Measurements from ENCODE around the gene AFM. TPM values are rescaled to one million over a fixed set of nuclear protein-coding genes. Genes with fewer than 3 reads are reported as not detected.

Gene AFM, protein sequence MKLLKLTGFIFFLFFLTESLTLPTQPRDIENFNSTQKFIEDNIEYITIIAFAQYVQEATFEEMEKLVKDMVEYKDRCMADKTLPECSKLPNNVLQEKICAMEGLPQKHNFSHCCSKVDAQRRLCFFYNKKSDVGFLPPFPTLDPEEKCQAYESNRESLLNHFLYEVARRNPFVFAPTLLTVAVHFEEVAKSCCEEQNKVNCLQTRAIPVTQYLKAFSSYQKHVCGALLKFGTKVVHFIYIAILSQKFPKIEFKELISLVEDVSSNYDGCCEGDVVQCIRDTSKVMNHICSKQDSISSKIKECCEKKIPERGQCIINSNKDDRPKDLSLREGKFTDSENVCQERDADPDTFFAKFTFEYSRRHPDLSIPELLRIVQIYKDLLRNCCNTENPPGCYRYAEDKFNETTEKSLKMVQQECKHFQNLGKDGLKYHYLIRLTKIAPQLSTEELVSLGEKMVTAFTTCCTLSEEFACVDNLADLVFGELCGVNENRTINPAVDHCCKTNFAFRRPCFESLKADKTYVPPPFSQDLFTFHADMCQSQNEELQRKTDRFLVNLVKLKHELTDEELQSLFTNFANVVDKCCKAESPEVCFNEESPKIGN
- total RNA-seq: not detected
- 0.02 TPM for polyA plus RNA-seq
- long read RNA-seq, donor 1: 0 reads
- long read RNA-seq, donor 2: 0 reads
- long read RNA-seq, donor 3: 0 reads
- long read RNA-seq, donor 4: 0 reads
- long read RNA-seq, donor 5: 0 reads
- long read RNA-seq, donor 6: 0 reads
- long read RNA-seq, donor 7: 0 reads
- long read RNA-seq, donor 8: 0 reads
- long read RNA-seq, donor 9: 0 reads
- long read RNA-seq, donor 10: 0 reads

GRCh38 chr4:73481358-73481757, at the start of gene AFM:
Gene AFM, plus strand, starts transcription at chr4:73481745. Its CDS starts 31 bp downstream, at chr4:73481776.
- Histone ChIP-seq H3K36me3 (ENCODE audit: control insufficient read depth in 2 of 2, insufficient read depth in 2 of 2, low read length in 1 of 2) (no peaks in the 10 kb centered on the region), H3K27ac (ENCODE audit: low read depth in 1 of 2, low read length in 1 of 2) (no peak within 1 kb of the TSS), H3K9me3 (ENCODE audit: control insufficient read depth in 2 of 2, insufficient read depth in 1 of 2, low read length in 1 of 2) (no peaks in the 10 kb centered on the region), H3K4me1 (ENCODE audit: control insufficient read depth in 2 of 2, insufficient read depth in 2 of 2, low read length in 2 of 2) (no peaks in the 10 kb centered on the region), H3K27me3 (ENCODE audit: control insufficient read depth in 2 of 2, insufficient read depth in 1 of 2, low read length in 1 of 2) (no peaks in the 10 kb centered on the region), H3K4me3 (ENCODE audit: low read length in 2 of 2) (no peak within 1 kb of the TSS)
- no peak for DNase-seq (ENCODE audit: low read depth in 6 of 9, low spot score in 9 of 9)
- WGBS: 50% methylated on average over 2 of the region's 2 CpGs

DNA sequence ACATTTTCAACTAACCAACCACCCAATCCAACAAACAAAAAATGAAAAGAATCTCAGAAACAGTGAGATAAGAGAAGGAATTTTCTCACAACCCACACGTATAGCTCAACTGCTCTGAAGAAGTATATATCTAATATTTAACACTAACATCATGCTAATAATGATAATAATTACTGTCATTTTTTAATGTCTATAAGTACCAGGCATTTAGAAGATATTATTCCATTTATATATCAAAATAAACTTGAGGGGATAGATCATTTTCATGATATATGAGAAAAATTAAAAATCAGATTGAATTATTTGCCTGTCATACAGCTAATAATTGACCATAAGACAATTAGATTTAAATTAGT, 49.8 kb upstream of the AFM start:
- H3K36me3 ChIP-seq (ENCODE audit: control insufficient read depth in 2 of 2, insufficient read depth in 2 of 2, low read length in 1 of 2): no peaks in the 10 kb centered on the region
- H3K9me3 ChIP-seq (ENCODE audit: control insufficient read depth in 2 of 2, insufficient read depth in 1 of 2, low read length in 1 of 2): no peaks in the 10 kb centered on the region
- no peak overlapping the region for H3K4me3 ChIP-seq (ENCODE audit: low read length in 2 of 2)
- WGBS: 99% methylated on average over 1 of the region's 1 CpG
- H3K4me1 ChIP-seq (ENCODE audit: control insufficient read depth in 2 of 2, insufficient read depth in 2 of 2, low read length in 2 of 2): no peaks in the 10 kb centered on the region
- H3K27me3 ChIP-seq (ENCODE audit: control insufficient read depth in 2 of 2, insufficient read depth in 1 of 2, low read length in 1 of 2): peaks cover 0 to 2% of the 10 kb centered on the region in 2 donors
- H3K27ac ChIP-seq (ENCODE audit: low read depth in 1 of 2, low read length in 1 of 2): no peak overlapping the region
- DNase-seq (ENCODE audit: low read depth in 6 of 9, low spot score in 9 of 9): no peak

- 94% methylated on average over 5 of the region's 5 CpGs for WGBS
- Histone ChIP-seq H3K36me3 (ENCODE audit: control insufficient read depth in 2 of 2, insufficient read depth in 2 of 2, low read length in 1 of 2) (no peaks in the 10 kb centered on the region), H3K9me3 (ENCODE audit: control insufficient read depth in 2 of 2, insufficient read depth in 1 of 2, low read length in 1 of 2) (no peaks in the 10 kb centered on the region), H3K4me1 (ENCODE audit: control insufficient read depth in 2 of 2, insufficient read depth in 2 of 2, low read length in 2 of 2) (no peaks in the 10 kb centered on the region), H3K27me3 (ENCODE audit: control insufficient read depth in 2 of 2, insufficient read depth in 1 of 2, low read length in 1 of 2) (peaks cover 0 to 2% of the 10 kb centered on the region in 2 donors), H3K27ac (ENCODE audit: low read depth in 1 of 2, low read length in 1 of 2) (no peak overlapping the region), H3K4me3 (ENCODE audit: low read length in 2 of 2) (no peak overlapping the region)
- no peak for DNase-seq (ENCODE audit: low read depth in 6 of 9, low spot score in 9 of 9)
Measured at GRCh38 chr4:73432169-73433000, 49.2 kb upstream of the AFM start.

DNA sequence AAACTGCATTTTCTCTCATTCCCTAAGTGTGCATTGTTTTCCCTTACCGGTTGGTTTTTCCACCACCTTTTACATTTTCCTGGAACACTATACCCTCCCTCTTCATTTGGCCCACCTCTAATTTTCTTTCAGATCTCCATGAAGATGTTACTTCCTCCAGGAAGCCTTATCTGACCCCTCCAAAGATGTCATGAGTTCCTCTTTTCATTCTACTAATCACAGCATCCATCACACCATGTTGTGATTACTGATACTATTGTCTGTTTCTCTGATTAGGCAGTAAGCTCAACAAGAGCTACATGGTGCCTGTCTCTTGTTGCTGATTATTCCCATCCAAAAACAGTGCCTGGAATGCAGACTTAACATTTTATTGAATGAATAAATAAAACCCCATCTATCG, 48.4 kb upstream of the AFM start:
- H3K4me3 ChIP-seq (ENCODE audit: low read length in 2 of 2): no peak overlapping the region
- no peak for DNase-seq (ENCODE audit: low read depth in 6 of 9, low spot score in 9 of 9)
- H3K27ac ChIP-seq (ENCODE audit: low read depth in 1 of 2, low read length in 1 of 2): no peak overlapping the region
- H3K4me1 ChIP-seq (ENCODE audit: control insufficient read depth in 2 of 2, insufficient read depth in 2 of 2, low read length in 2 of 2): no peaks in the 10 kb centered on the region
- H3K36me3 ChIP-seq (ENCODE audit: control insufficient read depth in 2 of 2, insufficient read depth in 2 of 2, low read length in 1 of 2): no peaks in the 10 kb centered on the region
- WGBS: 72% methylated on average over 2 of the region's 2 CpGs
- H3K9me3 ChIP-seq (ENCODE audit: control insufficient read depth in 2 of 2, insufficient read depth in 1 of 2, low read length in 1 of 2): no peaks in the 10 kb centered on the region
- H3K27me3 ChIP-seq (ENCODE audit: control insufficient read depth in 2 of 2, insufficient read depth in 1 of 2, low read length in 1 of 2): peaks cover 0 to 2% of the 10 kb centered on the region in 2 donors

GRCh38 chr4:73434311-73434710, 47.2 kb upstream of the AFM start:
- Histone ChIP-seq H3K27me3 (ENCODE audit: control insufficient read depth in 2 of 2, insufficient read depth in 1 of 2, low read length in 1 of 2) (no peaks in the 10 kb centered on the region), H3K9me3 (ENCODE audit: control insufficient read depth in 2 of 2, insufficient read depth in 1 of 2, low read length in 1 of 2) (no peaks in the 10 kb centered on the region), H3K27ac (ENCODE audit: low read depth in 1 of 2, low read length in 1 of 2) (no peak overlapping the region), H3K4me3 (ENCODE audit: low read length in 2 of 2) (no peak overlapping the region), H3K36me3 (ENCODE audit: control insufficient read depth in 2 of 2, insufficient read depth in 2 of 2, low read length in 1 of 2) (no peaks in the 10 kb centered on the region), H3K4me1 (ENCODE audit: control insufficient read depth in 2 of 2, insufficient read depth in 2 of 2, low read length in 2 of 2) (no peaks in the 10 kb centered on the region)
- peak in 1 of 9 donors; percentile 4 for DNase-seq (ENCODE audit: low read depth in 6 of 9, low spot score in 9 of 9)
- WGBS: 61% methylated on average over 3 of the region's 3 CpGs

- no peak within 1 kb of the TSS for H3K4me3 ChIP-seq (ENCODE audit: low read length in 2 of 2)
- 96% methylated on average over 1 of the region's 1 CpG for WGBS
- no peak within 1 kb of the TSS for H3K27ac ChIP-seq (ENCODE audit: low read depth in 1 of 2, low read length in 1 of 2)
- no peaks in the 10 kb centered on the region for H3K36me3 ChIP-seq (ENCODE audit: control insufficient read depth in 2 of 2, insufficient read depth in 2 of 2, low read length in 1 of 2)
- no peaks in the 10 kb centered on the region for H3K4me1 ChIP-seq (ENCODE audit: control insufficient read depth in 2 of 2, insufficient read depth in 2 of 2, low read length in 2 of 2)
- DNase-seq (ENCODE audit: low read depth in 6 of 9, low spot score in 9 of 9): no peak
- no peaks in the 10 kb centered on the region for H3K27me3 ChIP-seq (ENCODE audit: control insufficient read depth in 2 of 2, insufficient read depth in 1 of 2, low read length in 1 of 2)
- H3K9me3 ChIP-seq (ENCODE audit: control insufficient read depth in 2 of 2, insufficient read depth in 1 of 2, low read length in 1 of 2): no peaks in the 10 kb centered on the region
Measured at GRCh38 chr4:73435984-73436383, 45.6 kb upstream of the AFM start, which contains the start of gene AFP. Gene AFP, plus strand, starts transcription at chr4:73436221. Its CDS starts 42 bp downstream, at chr4:73436263.

DNA sequence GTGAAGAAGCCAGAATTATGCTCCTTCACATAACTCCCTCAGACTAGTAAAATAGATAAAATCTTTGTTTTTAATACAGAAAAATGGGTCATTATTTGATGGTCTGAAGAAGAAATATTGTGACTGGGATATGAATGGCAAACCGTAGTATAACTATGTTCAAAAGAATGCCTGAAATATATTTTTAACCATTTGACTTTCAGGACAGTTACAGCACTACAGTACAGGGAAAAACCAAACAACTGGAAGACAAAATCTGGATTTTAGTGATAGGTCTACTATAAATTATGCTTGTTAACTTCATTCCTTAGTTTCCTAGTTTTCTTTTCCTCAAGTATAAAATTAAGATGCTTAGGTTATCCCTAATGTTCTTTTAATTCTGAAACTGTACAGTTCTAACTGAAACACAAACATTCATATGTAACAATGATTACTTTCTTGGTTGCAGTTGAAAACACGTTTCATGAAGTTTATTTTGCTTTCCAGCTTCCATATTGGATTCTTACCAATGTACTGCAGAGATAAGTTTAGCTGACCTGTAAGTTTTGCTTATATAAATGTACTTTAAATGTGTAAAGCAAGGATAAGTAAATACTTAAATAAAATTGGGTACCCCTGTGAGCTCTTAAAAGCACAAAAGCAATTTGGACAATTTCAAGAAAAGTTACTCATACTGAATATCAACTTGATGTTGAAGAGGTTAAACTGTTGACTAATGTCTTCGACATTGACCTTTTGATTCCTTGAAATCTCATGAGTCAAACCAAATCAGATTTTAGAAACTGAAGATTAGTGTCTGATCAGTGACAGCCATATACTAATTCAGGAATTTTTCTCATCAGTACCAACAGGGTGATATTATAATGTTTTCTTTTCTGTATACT, 44.6 kb upstream of the AFM start:
- DNase-seq (ENCODE audit: low read depth in 6 of 9, low spot score in 9 of 9): no peak
- Histone ChIP-seq H3K9me3 (ENCODE audit: control insufficient read depth in 2 of 2, insufficient read depth in 1 of 2, low read length in 1 of 2) (no peaks in the 10 kb centered on the region), H3K4me1 (ENCODE audit: control insufficient read depth in 2 of 2, insufficient read depth in 2 of 2, low read length in 2 of 2) (no peaks in the 10 kb centered on the region), H3K36me3 (ENCODE audit: control insufficient read depth in 2 of 2, insufficient read depth in 2 of 2, low read length in 1 of 2) (no peaks in the 10 kb centered on the region), H3K4me3 (ENCODE audit: low read length in 2 of 2) (no peak overlapping the region), H3K27ac (ENCODE audit: low read depth in 1 of 2, low read length in 1 of 2) (no peak overlapping the region), H3K27me3 (ENCODE audit: control insufficient read depth in 2 of 2, insufficient read depth in 1 of 2, low read length in 1 of 2) (no peaks in the 10 kb centered on the region)
- 93% methylated on average over 3 of the region's 3 CpGs for WGBS

GRCh38 chr4:73437558-73437956, 44.0 kb upstream of the AFM start:
- no peak overlapping the region for H3K27ac ChIP-seq (ENCODE audit: low read depth in 1 of 2, low read length in 1 of 2)
- H3K9me3 ChIP-seq (ENCODE audit: control insufficient read depth in 2 of 2, insufficient read depth in 1 of 2, low read length in 1 of 2): no peaks in the 10 kb centered on the region
- DNase-seq (ENCODE audit: low read depth in 6 of 9, low spot score in 9 of 9): no peak
- H3K36me3 ChIP-seq (ENCODE audit: control insufficient read depth in 2 of 2, insufficient read depth in 2 of 2, low read length in 1 of 2): no peaks in the 10 kb centered on the region
- no peak overlapping the region for H3K4me3 ChIP-seq (ENCODE audit: low read length in 2 of 2)
- no peaks in the 10 kb centered on the region for H3K27me3 ChIP-seq (ENCODE audit: control insufficient read depth in 2 of 2, insufficient read depth in 1 of 2, low read length in 1 of 2)
- no peaks in the 10 kb centered on the region for H3K4me1 ChIP-seq (ENCODE audit: control insufficient read depth in 2 of 2, insufficient read depth in 2 of 2, low read length in 2 of 2)

All from thymus (tissue), 14 donors.